Right renal pelvis (tissue), 4 donors: ENCODE data around the gene DUSP14. TPM values are rescaled to one million over a fixed set of nuclear protein-coding genes. Genes with fewer than 3 reads are reported as not detected.
"Not testable (repeated sequence)": the region's sequence is repeated elsewhere in the genome, so short reads cannot be mapped to it uniquely, and the experiment has no call there.

Source experiments
- DNase-seq, 4 donors: peaks; one replicate each; pipeline ENCODE4 v3.0.0-alpha.2; 2013; ENCODE audit warnings: low read depth in 4 of 4, low spot score in 3 of 4, missing footprints in 1 of 4
- polyA plus RNA-seq, 4 donors: library from polyadenylated mRNA; unstranded; fragments of 120-200 nt; gene quantifications; one replicate each; pipeline ENCODE4 v1.2.1, GENCODE V29; 2013; ENCODE audit not compliant: insufficient read length in 4 of 4

The DUSP14 gene
- polyA plus RNA-seq, 4 donors: 14.8 to 17.2 (median 15.8) TPM

- DNase-seq: no peak
Observed at GRCh38 chr17:37483311-37484039, 6.2 kb upstream of the DUSP14 start.

- DNase-seq: no peak
Observed at GRCh38 chr17:37485938-37486570, 3.6 kb upstream of the DUSP14 start.

- DNase-seq: no peak
Observed at GRCh38 chr17:37488009-37488604, 1.6 kb upstream of the DUSP14 start.

GRCh38 chr17:37488607-37489196 lies 989 bp upstream of the DUSP14 start:
- DNase-seq: no peak

- peak in 1 of 4 donors; percentile 51 for DNase-seq
Observed at GRCh38 chr17:37490022-37490587, 414 bp downstream of the DUSP14 start.

GRCh38 chr17:37490638-37491614 lies 1.2 kb downstream of the DUSP14 start:
- no peak for DNase-seq

GRCh38 chr17:37492167-37492566 lies 2.5 kb downstream of the DUSP14 start:
- no peak for DNase-seq

GRCh38 chr17:37493249-37494027 lies 3.7 kb downstream of the DUSP14 start:
- no peak for DNase-seq

- DNase-seq: no peak
Observed at GRCh38 chr17:37494401-37494831, 4.7 kb downstream of the DUSP14 start.

- DNase-seq: no peak
Observed at GRCh38 chr17:37494971-37495370, 5.3 kb downstream of the DUSP14 start.

- no peak for DNase-seq
Observed at GRCh38 chr17:37500378-37500777, 10.7 kb downstream of the DUSP14 start.

- no peak for DNase-seq
Observed at GRCh38 chr17:37502009-37502936, 12.6 kb downstream of the DUSP14 start.

GRCh38 chr17:37503148-37503547 lies 13.5 kb downstream of the DUSP14 start:
- no peak for DNase-seq

- DNase-seq: no peak
Observed at GRCh38 chr17:37505333-37505732, 15.6 kb downstream of the DUSP14 start.

- no peak for DNase-seq
Observed at GRCh38 chr17:37506678-37507077, 17.0 kb downstream of the DUSP14 start.

- no peak for DNase-seq
Observed at GRCh38 chr17:37507111-37507510, 17.4 kb downstream of the DUSP14 start.

GRCh38 chr17:37510056-37510455 lies 20.4 kb downstream of the DUSP14 start:
- no peak for DNase-seq

- DNase-seq: not testable (repeated sequence)
Observed at GRCh38 chr17:37511642-37512041, 22.0 kb downstream of the DUSP14 start.
